Lower leg skin (tissue), 3 donors: ENCODE measurements around the gene FARP1.

ENCODE experiments used
- CTCF ChIP-seq, 3 donors: fragments of 450-650 bp; IDR thresholded peaks; one replicate each; pipeline ENCODE4 v1.5.1; 2016; ENCODE audit warnings: antibody characterized with exemption in 3 of 3, mild to moderate bottlenecking in 3 of 3, moderate library complexity in 2 of 3
- POLR2A ChIP-seq, 2 donors: fragments of 450-650 bp; IDR thresholded peaks; one replicate each; pipeline ENCODE4 v1.6.1; 2016 to 2017; ENCODE audit warnings: antibody characterized with exemption in 2 of 2, mild to moderate bottlenecking in 1 of 2, moderate library complexity in 1 of 2

GRCh38 chr13:98398581-98398980 is 255.7 kb downstream of the FARP1 start:
- TF ChIP-seq CTCF (IDR thresholded peaks at IDR 0.05), result no peak
- TF ChIP-seq POLR2A (IDR thresholded peaks at IDR 0.05), result no peak
